ENCODE measurements around the gene LYPD6B.

GRCh38 chr2:149019768-149020167, 18.7 kb upstream of the LYPD6B start:
- no peak for TF ChIP-seq CTCF (IDR thresholded peaks at IDR 0.05)
- TF ChIP-seq POLR2A (IDR thresholded peaks at IDR 0.05) = no peak

All from vagina (tissue), 2 donors.